Endothelial cell of umbilical vein (primary cell): ENCODE data around the gene RELN. TPM values are rescaled to one million over a fixed set of nuclear protein-coding genes. Genes with fewer than 3 reads are reported as not detected.
A peak's percentile ranks its signal among the peaks of the same experiment; 100 is the strongest.

Experiments
- BruUV-seq: library from RNA; stranded (reverse); fragments of 400-500 nt; replicated peaks from 2 replicates; lab custom pipeline; 2021; lab: Mats Ljungman, UMichigan
- CTCF ChIA-PET: fragments of 300-600, 350-600 bp; sonication (Branson Sonifier 250); formaldehyde crosslinking; loops from one replicate; lab custom pipeline; 2021; ENCODE audit warnings: antibody characterized with exemption, inconsistent platforms; lab: Charles Lee
- POLR2A ChIA-PET: fragments of 300-600, 350-600 bp; sonication (Branson Sonifier 250); formaldehyde crosslinking; loops from one replicate; lab custom pipeline; 2021; ENCODE audit warnings: antibody characterized with exemption, inconsistent platforms; lab: Charles Lee
- DNase-seq: peaks from one replicate; pipeline ENCODE4 v3.0.0-alpha.2; 2011; ENCODE audit warnings: low read depth, low spot score
- FAIRE-seq: peaks from 2 replicates; lab custom pipeline; 2011; peaks lifted over from hg19 to GRCh38; lab: Jason Lieb, UNC
- H2AFZ ChIP-seq: 2 replicates; pipeline ENCODE4 v1.6.0; 2012; ENCODE audit warnings: low read depth, low read length, control low read depth, inconsistent platforms
- H3K27ac ChIP-seq: 2 replicates; pipeline ENCODE4 v1.5.1; 2011; ENCODE audit warnings: low read depth, mild to moderate bottlenecking, control low read depth, low read length, moderate library complexity; ENCODE audit not compliant: insufficient read depth
- H3K27me3 ChIP-seq, 2 experiments: 2 replicates each; pipeline versions ENCODE4 v1.6.0 to v1.6.1; 2011; ENCODE audit warnings: low read length in 2 of 2, mixed read lengths in 1 of 2; ENCODE audit not compliant: control insufficient read depth in 2 of 2, insufficient read depth in 2 of 2
- H3K36me3 ChIP-seq, 2 experiments: 2 replicates in 1 of 2; 3 replicates in 1 of 2; pipeline ENCODE4 v1.5.1; 2011; ENCODE audit warnings: low read length in 2 of 2, mild to moderate bottlenecking in 1 of 2, moderate library complexity in 1 of 2; ENCODE audit not compliant: control insufficient read depth in 2 of 2, insufficient read depth in 2 of 2; ENCODE audit errors: extremely low read depth in 1 of 2
- H3K4me1 ChIP-seq: 3 replicates; pipeline ENCODE4 v1.5.1; 2011; ENCODE audit warnings: mild to moderate bottlenecking, low read length; ENCODE audit not compliant: control insufficient read depth, insufficient read depth; ENCODE audit errors: extremely low read depth
- H3K4me2 ChIP-seq: 2 replicates; pipeline ENCODE4 v1.6.1; 2011; ENCODE audit warnings: low read length, control low read depth, mixed read lengths; ENCODE audit not compliant: insufficient read depth
- H3K4me3 ChIP-seq, 3 experiments: fragments of 200-600 bp in 1 of 3; sonication (generic), shearing (Covaris generic) in 1 of 3; replicated peaks in 1 of 3; 2 replicates each; pipeline ENCODE4 v1.5.1; 2011 to 2016; ENCODE audit warnings: control low read depth in 3 of 3, low read length in 3 of 3, mild to moderate bottlenecking in 2 of 3, inconsistent platforms in 1 of 3, low read depth in 1 of 3, moderate library complexity in 1 of 3; ENCODE audit not compliant: insufficient read depth in 1 of 3
- H3K79me2 ChIP-seq: 2 replicates; pipeline ENCODE4 v1.6.0; 2012; ENCODE audit warnings: low read length, inconsistent platforms; ENCODE audit not compliant: control insufficient read depth, insufficient read depth
- H3K9ac ChIP-seq: replicated peaks from 2 replicates; pipeline ENCODE3; 2011; ENCODE audit warnings: low read length, control low read depth; ENCODE audit not compliant: insufficient read depth; ENCODE audit errors: extremely low read depth
- H3K9me1 ChIP-seq: replicated peaks from 3 replicates; pipeline ENCODE4 v1.6.0; 2011; ENCODE audit warnings: mild to moderate bottlenecking, low read length; ENCODE audit not compliant: control insufficient read depth, insufficient read depth; ENCODE audit errors: extremely low read depth
- H3K9me3 ChIP-seq: replicated peaks from 2 replicates; pipeline ENCODE4 v1.5.1; 2012; ENCODE audit warnings: low read length, inconsistent platforms; ENCODE audit not compliant: control insufficient read depth, insufficient read depth
- H4K20me1 ChIP-seq: replicated peaks from 2 replicates; pipeline ENCODE3; 2011; ENCODE audit warnings: mild to moderate bottlenecking, low read length; ENCODE audit not compliant: control insufficient read depth, insufficient read depth; ENCODE audit errors: extremely low read depth
- CTCF ChIP-seq, 2 donors: IDR thresholded peaks; 1 replicate in 1 of 2; 2 replicates in 1 of 2; pipeline ENCODE4 v1.5.1; 2011; ENCODE audit warnings: low read length in 2 of 2, mild to moderate bottlenecking in 2 of 2, moderate library complexity in 2 of 2, control low read depth in 1 of 2, inconsistent platforms in 1 of 2, low read depth in 1 of 2; ENCODE audit not compliant: insufficient read depth in 1 of 2; ENCODE audit errors: extremely low read depth in 1 of 2
- EZH2 ChIP-seq: IDR thresholded peaks from 2 replicates; pipeline ENCODE4 v1.6.1; 2012; ENCODE audit warnings: borderline replicate concordance, low read depth, mild to moderate bottlenecking, moderate library complexity, low read length, inconsistent platforms; ENCODE audit not compliant: severe bottlenecking
- FOS ChIP-seq: IDR thresholded peaks from 2 replicates; pipeline ENCODE4 v1.6.1; 2011; ENCODE audit warnings: mild to moderate bottlenecking, low read length, moderate library complexity, borderline replicate concordance; ENCODE audit not compliant: insufficient read depth
- GATA2 ChIP-seq: IDR thresholded peaks from 2 replicates; pipeline ENCODE4 v1.7.0; 2011; ENCODE audit warnings: low read depth, mild to moderate bottlenecking, moderate library complexity, mixed read lengths, low read length; ENCODE audit not compliant: insufficient read length, insufficient read depth
- JUN ChIP-seq: IDR thresholded peaks from 2 replicates; pipeline ENCODE4 v1.6.1; 2011; ENCODE audit warnings: borderline replicate concordance, low read depth; ENCODE audit not compliant: insufficient read length, insufficient read depth
- MAX ChIP-seq: IDR thresholded peaks from 2 replicates; pipeline ENCODE4 v1.6.1; 2011; ENCODE audit not compliant: insufficient read depth, insufficient read length
- MYC ChIP-seq: IDR thresholded peaks from one replicate; pipeline ENCODE4 v1.6.1; 2011; ENCODE audit warnings: mild to moderate bottlenecking, low read depth, low read length
- POLR2A ChIP-seq: IDR thresholded peaks from 2 replicates; pipeline ENCODE4 v1.6.1; 2012; ENCODE audit warnings: low read depth, mild to moderate bottlenecking, control low read depth, low read length
- POLR2AphosphoS5 ChIP-seq: IDR thresholded peaks from 2 replicates; pipeline ENCODE4 v1.6.1; 2012; ENCODE audit warnings: low read depth, mild to moderate bottlenecking, control low read depth, low read length, moderate library complexity; ENCODE audit not compliant: insufficient read depth
- dilution Hi-C: fragments of 300-500 bp; cut with MboI; formaldehyde crosslinking; loops from one replicate; pipeline ENCODE4 v1.15.0; 2019; ENCODE audit warnings: low sequenced_read_pairs; ENCODE audit not compliant: extremely low pct_ligation_motif_present
- intact Hi-C: fragments of 100-400 bp; cut with micrococcal nuclease; formaldehyde crosslinking; loops from one replicate; pipeline ENCODE4 v1.10.0; 2022
- polyA plus RNA-seq, 4 experiments: library from polyadenylated mRNA; depleted of rRNA in 3 of 4; stranded (reverse) in 3 of 4; unstranded in 1 of 4; fragments of >200 nt; gene quantifications; 2 replicates each; pipeline versions ENCODE4 v1.2.1 to v1.2.3, GENCODE V29; 2011 to 2012; ENCODE audit warnings: missing spikeins in 1 of 4
- total RNA-seq: library from RNA; stranded (reverse); gene quantifications from 2 replicates; pipeline ENCODE4 v1.2.3, GENCODE V29; 2021

The RELN gene
- total and polyA plus RNA-seq, 2 donors (not counting 3 experiments of a cell fraction or from before 2014, with no cell fraction given): 0.15 to 0.22 TPM

- Histone ChIP-seq H3K79me2 (no peaks in the 10 kb centered on the region), H3K27me3 (no peaks in the 10 kb centered on the region), H3K4me2 (no peak overlapping the region), H3K9ac (no peak overlapping the region), H4K20me1 (no peaks in the 10 kb centered on the region), H3K4me3 (no peak overlapping the region), H3K27ac (no peak overlapping the region), H3K4me1 (no peaks in the 10 kb centered on the region), H3K9me1 (no peaks in the 10 kb centered on the region), H2AFZ (no peak overlapping the region), H3K9me3 (no peaks in the 10 kb centered on the region), H3K36me3 (no peaks in the 10 kb centered on the region)
- POLR2A ChIA-PET: no interaction called here
- FAIRE-seq: no peak
- CTCF ChIA-PET: no interaction called here
- no TSS peak for BruUV-seq
- no peak for DNase-seq
- intact Hi-C loops: no loop called here
- dilution Hi-C loops: no loop called here
- TF ChIP-seq JUN (no peak), EZH2 (no peak), POLR2AphosphoS5 (no peak)
These were observed 261.4 kb downstream of the RELN start for GRCh38 chr7:103727982-103728610.

GRCh38 chr7:103719070-103719469, 270.4 kb downstream of the RELN start:
- H3K4me1 ChIP-seq: peaks cover 24% of the 10 kb centered on the region
- no peaks in the 10 kb centered on the region for H3K27me3 ChIP-seq
- BruUV-seq: TSS peak; percentile 98
- no peak for DNase-seq
- CTCF ChIA-PET: interaction anchor here (1.0 to 2.1 kb wide), 2 partner anchors 9 to 17 kb away, joined by 3 to 11 read pairs; no protein-coding TSS in a partner anchor
- peak overlapping the region; percentile 41 for H3K9ac ChIP-seq
- H3K9me3 ChIP-seq: no peaks in the 10 kb centered on the region
- H3K27ac ChIP-seq: peak overlapping the region; percentile 85
- H2AFZ ChIP-seq: peak overlapping the region; percentile 58
- no peak for TF ChIP-seq EZH2
- TF ChIP-seq CTCF (IDR thresholded peaks at IDR 0.05; ENCODE audit: extremely low read depth in 1 of 2, insufficient read depth in 1 of 2, low read depth in 1 of 2, low read length in 2 of 2): no peak
- TF ChIP-seq FOS: no peak
- no peak for TF ChIP-seq JUN
- no peak for TF ChIP-seq POLR2AphosphoS5
- TF ChIP-seq POLR2A: no peak
- no peak for TF ChIP-seq GATA2
- TF ChIP-seq MAX: no peak
- no peak for TF ChIP-seq MYC
- no peaks in the 10 kb centered on the region for H3K79me2 ChIP-seq
- dilution Hi-C loops: no loop called here
- POLR2A ChIA-PET: interaction anchor here (1.6 kb wide), 1 partner anchor 17 kb away, joined by 5 read pairs; no protein-coding TSS in a partner anchor
- no peaks in the 10 kb centered on the region for H4K20me1 ChIP-seq
- FAIRE-seq: peak; percentile 61
- no peaks in the 10 kb centered on the region for H3K9me1 ChIP-seq
- no peak overlapping the region for H3K4me3 ChIP-seq
- no peaks in the 10 kb centered on the region for H3K36me3 ChIP-seq
- peak overlapping the region; percentile 50 for H3K4me2 ChIP-seq
- intact Hi-C loops: loop anchor here (1.0 to 2.0 kb wide), 2 partner anchors 16 to 82 kb away; no protein-coding TSS in a partner anchor
